Type B pancreatic cell (in vitro differentiated cells): ENCODE data around the gene PRSS27. TPM values are rescaled to one million over a fixed set of nuclear protein-coding genes. Genes with fewer than 3 reads are reported as not detected.
"Not testable (repeated sequence)": the region's sequence is repeated elsewhere in the genome, so short reads cannot be mapped to it uniquely, and the experiment has no call there.

Experiments
- DNase-seq: peaks from one replicate; pipeline ENCODE4 v3.0.0; 2021; ENCODE audit warnings: mixed read lengths; ENCODE audit not compliant: unreplicated experiment; ENCODE audit errors: extremely low spot score
- H3K27ac Mint-ChIP-seq: 2 replicates; pipeline ENCODE4 v1.8.0; 2021; ENCODE audit warnings: mild to moderate bottlenecking, mixed read lengths
- H3K27me3 Mint-ChIP-seq: 2 replicates; pipeline ENCODE4 v1.8.0; 2021; ENCODE audit warnings: mixed read lengths
- H3K36me3 Mint-ChIP-seq: 2 replicates; pipeline ENCODE4 v1.8.0; 2021; ENCODE audit warnings: mixed read lengths
- H3K4me1 Mint-ChIP-seq: one replicate; pipeline ENCODE4 v1.8.0; 2021; ENCODE audit warnings: mixed read lengths; ENCODE audit not compliant: unreplicated experiment
- H3K4me3 Mint-ChIP-seq: 2 replicates; pipeline ENCODE4 v1.8.0; 2021; ENCODE audit warnings: mild to moderate bottlenecking, mixed read lengths
- H3K9me3 Mint-ChIP-seq: 2 replicates; pipeline ENCODE4 v1.8.0; 2021; ENCODE audit warnings: mixed read lengths
- total RNA-seq: library from RNA; stranded (reverse); gene quantifications from 2 replicates; pipeline ENCODE4 v1.2.1, GENCODE V29; 2021; ENCODE audit warnings: low replicate concordance
- TF ChIP-seq, protein P1 (sequence below): fragments of 200-600 bp; sonication (generic); conservative IDR thresholded peaks from 2 replicates; pipeline ENCODE4 v1.5.0; 2021; ENCODE audit warnings: antibody characterized with exemption, mild to moderate bottlenecking

Gene PRSS27
- total RNA-seq, 1 donor from 2014 or later = 19.0 TPM

GRCh38 chr16:2670017-2670416, 50.0 kb downstream of the PRSS27 start:
- Mint-ChIP-seq H3K4me3 (peak overlapping the region; percentile 41), H3K4me1 (peaks cover 21% of the 10 kb centered on the region), H3K27ac (peak overlapping the region; percentile 70)
- H3K9me3 Mint-ChIP-seq, DNase-seq, H3K27me3 Mint-ChIP-seq, H3K36me3 Mint-ChIP-seq: not testable (repeated sequence)
- TF ChIP-seq, protein P1, sequence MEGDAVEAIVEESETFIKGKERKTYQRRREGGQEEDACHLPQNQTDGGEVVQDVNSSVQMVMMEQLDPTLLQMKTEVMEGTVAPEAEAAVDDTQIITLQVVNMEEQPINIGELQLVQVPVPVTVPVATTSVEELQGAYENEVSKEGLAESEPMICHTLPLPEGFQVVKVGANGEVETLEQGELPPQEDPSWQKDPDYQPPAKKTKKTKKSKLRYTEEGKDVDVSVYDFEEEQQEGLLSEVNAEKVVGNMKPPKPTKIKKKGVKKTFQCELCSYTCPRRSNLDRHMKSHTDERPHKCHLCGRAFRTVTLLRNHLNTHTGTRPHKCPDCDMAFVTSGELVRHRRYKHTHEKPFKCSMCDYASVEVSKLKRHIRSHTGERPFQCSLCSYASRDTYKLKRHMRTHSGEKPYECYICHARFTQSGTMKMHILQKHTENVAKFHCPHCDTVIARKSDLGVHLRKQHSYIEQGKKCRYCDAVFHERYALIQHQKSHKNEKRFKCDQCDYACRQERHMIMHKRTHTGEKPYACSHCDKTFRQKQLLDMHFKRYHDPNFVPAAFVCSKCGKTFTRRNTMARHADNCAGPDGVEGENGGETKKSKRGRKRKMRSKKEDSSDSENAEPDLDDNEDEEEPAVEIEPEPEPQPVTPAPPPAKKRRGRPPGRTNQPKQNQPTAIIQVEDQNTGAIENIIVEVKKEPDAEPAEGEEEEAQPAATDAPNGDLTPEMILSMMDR = peak; percentile 78

DNA sequence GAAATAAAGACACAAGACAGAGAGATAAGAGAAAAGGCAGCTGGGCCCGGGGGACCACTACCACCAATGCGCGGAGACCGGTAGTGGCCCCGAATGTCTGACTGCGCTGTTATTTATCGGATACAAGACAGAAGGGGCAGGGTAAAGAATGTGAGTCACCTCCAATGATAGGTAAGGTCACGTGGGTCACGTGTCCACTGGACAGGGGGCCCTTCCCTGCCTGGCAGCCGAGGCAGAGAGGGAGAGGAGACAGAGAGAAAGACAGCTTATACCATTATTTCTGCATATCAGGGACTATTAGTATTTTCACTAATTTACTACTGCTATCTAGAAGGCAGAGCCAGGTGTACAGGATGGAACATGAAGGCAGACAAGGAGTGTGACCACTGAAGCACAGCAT, 50.4 kb downstream of the PRSS27 start:
- not testable (repeated sequence) for DNase-seq, H3K27me3 Mint-ChIP-seq, H3K36me3 Mint-ChIP-seq, H3K9me3 Mint-ChIP-seq, H3K4me3 Mint-ChIP-seq
- H3K4me1 Mint-ChIP-seq = peaks cover 26% of the 10 kb centered on the region
- H3K27ac Mint-ChIP-seq = peak overlapping the region; percentile 21

DNA sequence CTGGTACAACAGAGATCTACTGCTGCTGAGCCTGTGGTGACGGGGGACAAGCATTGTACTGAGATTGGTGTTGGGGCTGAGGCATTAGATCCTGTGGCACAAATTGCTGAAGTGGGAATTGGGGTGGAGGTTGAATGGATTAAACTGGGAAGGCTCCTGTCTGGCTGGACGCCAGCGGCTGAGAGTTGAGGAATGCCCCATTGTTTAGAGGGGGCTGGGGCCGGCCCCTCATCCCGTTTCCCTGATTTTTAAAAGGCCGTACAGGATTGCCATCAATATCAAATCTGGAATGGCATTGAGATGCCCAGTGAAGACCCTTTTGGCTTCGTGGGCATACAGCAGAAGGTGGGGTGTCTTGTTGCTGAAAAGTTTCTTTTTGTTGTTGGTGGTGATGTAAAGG, 53.4 kb downstream of the PRSS27 start:
- H3K9me3 Mint-ChIP-seq, H3K36me3 Mint-ChIP-seq, DNase-seq, H3K4me3 Mint-ChIP-seq, H3K27me3 Mint-ChIP-seq, H3K27ac Mint-ChIP-seq: not testable (repeated sequence)
- peaks cover 41% of the 10 kb centered on the region for H3K4me1 Mint-ChIP-seq

DNA sequence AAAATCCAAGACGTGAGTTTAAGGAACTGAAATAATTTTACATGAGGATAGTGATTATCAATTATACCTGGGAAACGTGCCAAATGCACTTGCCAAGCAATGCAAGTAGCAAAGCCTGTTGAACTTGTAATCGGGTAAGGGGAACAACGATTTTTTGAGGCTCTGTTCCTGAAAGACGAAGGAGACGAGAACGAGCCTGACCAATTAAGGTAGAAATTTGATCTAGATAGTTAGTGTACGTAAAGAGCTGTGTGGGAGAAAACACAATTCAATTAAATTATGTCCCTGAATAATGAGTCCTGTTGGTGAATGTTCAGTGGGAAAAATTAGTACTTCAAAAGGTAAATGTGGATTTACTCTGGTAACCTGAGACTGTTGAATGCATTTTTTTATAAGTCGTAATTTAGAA, 55.4 kb downstream of the PRSS27 start:
- TF ChIP-seq, protein P1 = no peak
- peaks cover 35% of the 10 kb centered on the region for H3K4me1 Mint-ChIP-seq
- no peaks in the 10 kb centered on the region for H3K9me3 Mint-ChIP-seq
- peak overlapping the region; percentile 55 for H3K4me3 Mint-ChIP-seq
- no peaks in the 10 kb centered on the region for H3K27me3 Mint-ChIP-seq
- no peak for DNase-seq
- peak overlapping the region; percentile 85 for H3K27ac Mint-ChIP-seq
- H3K36me3 Mint-ChIP-seq = peaks cover 10% of the 10 kb centered on the region

DNA sequence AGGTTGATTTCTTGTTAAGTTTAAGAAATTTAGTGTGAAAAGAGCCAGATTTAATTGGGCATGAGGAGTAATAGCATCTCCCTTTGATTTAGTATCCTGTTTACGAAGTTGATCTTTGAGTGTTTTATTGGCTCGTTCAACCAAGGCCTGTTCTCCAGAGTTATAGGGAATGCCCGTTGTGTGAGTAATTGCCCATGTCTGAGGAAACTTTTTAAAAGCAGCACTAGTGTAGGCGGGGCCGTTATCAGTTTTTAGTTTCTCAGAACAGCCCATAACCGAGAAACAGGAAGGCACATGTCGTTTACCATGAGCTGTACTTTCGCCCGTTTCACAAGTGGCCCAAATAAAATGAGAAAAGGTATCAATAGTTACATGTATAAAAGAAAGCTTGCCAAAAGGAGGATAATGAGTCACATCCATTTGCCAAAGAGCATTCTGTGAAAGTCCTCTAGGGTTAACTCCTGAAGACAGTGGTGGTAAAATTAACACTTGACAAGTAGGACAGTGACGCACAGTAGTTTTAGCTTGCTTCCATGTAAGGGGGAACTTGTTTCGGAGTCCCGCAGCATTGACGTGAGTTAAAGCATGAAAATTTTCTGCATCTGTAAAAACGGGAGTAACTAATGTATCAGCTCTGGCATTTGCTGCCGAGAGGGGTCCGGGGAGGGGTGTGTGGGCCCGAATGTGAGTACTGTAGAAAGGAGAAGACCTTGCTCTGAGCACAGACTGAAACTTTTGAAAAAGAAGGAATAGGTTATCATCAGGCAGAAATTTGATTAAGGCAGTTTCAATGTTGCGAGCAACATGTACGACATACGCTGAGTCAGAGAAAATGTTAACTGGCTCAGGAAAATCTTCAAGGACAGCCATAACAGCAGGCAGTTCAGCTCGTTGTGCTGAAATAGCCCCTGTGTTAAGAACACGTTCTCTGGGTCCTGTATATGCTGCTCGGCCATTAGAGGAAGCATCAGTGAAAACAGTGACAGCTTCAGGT, 56.2 kb downstream of the PRSS27 start:
- no peaks in the 10 kb centered on the region for H3K27me3 Mint-ChIP-seq
- H3K4me3 Mint-ChIP-seq = peak overlapping the region; percentile 55
- H3K27ac Mint-ChIP-seq = peak overlapping the region; percentile 85
- DNase-seq = no peak
- no peaks in the 10 kb centered on the region for H3K9me3 Mint-ChIP-seq
- H3K36me3 Mint-ChIP-seq = peaks cover 9% of the 10 kb centered on the region
- TF ChIP-seq, protein P1 = no peak
- H3K4me1 Mint-ChIP-seq = peaks cover 32% of the 10 kb centered on the region

Other genes starting within 250 kb of the PRSS27 start
- 1.2 and 4.5 TPM in 2 replicates for gene NTN3, start 248.9 kb downstream of the PRSS27 start, total RNA-seq
- 15.6 and 22.1 TPM in 2 replicates for gene TBC1D24, start 245.1 kb downstream of the PRSS27 start, total RNA-seq
- gene ATP6V0C, start 206.3 kb downstream of the PRSS27 start, total RNA-seq = 155 and 223 TPM in 2 replicates
- gene AMDHD2, start 199.9 kb downstream of the PRSS27 start, total RNA-seq = 46.1 and 61.8 TPM in 2 replicates
- gene CEMP1, start 188.8 kb downstream of the PRSS27 start, total RNA-seq = 0.22 and 0.74 TPM in 2 replicates
- 40.8 and 57.1 TPM in 2 replicates for gene PDPK1, start 182.2 kb downstream of the PRSS27 start, total RNA-seq
- 25.1 and 30.5 TPM in 2 replicates for gene KCTD5, start 37.7 kb downstream of the PRSS27 start, total RNA-seq
- 620 and 749 TPM in 2 replicates for gene SRRM2, start 32.4 kb upstream of the PRSS27 start, total RNA-seq
- 237 and 243 TPM in 2 replicates for gene ELOB, start 57.1 kb upstream of the PRSS27 start, total RNA-seq
- 0.39 and 2.4 TPM in 2 replicates for gene PRSS33, start 67.3 kb upstream of the PRSS27 start, total RNA-seq
- not detected in 2 replicates for gene PRSS41, start 78.2 kb upstream of the PRSS27 start, total RNA-seq
- not detected in 2 replicates for gene PRSS21, start 97.0 kb upstream of the PRSS27 start, total RNA-seq
- 1.5 and 1.7 TPM in 2 replicates for gene ZG16B, start 110.1 kb upstream of the PRSS27 start, total RNA-seq
- 42.5 and 56.8 TPM in 2 replicates for gene PRSS22, start 137.9 kb upstream of the PRSS27 start, total RNA-seq
- gene FLYWCH2, start 163.0 kb upstream of the PRSS27 start, total RNA-seq = 43.1 and 45.9 TPM in 2 replicates
- gene FLYWCH1, start 191.7 kb upstream of the PRSS27 start, total RNA-seq = 17.8 and 28.6 TPM in 2 replicates
- gene KREMEN2, start 244.1 kb upstream of the PRSS27 start, total RNA-seq = 4.5 and 7.7 TPM in 2 replicates
- 18.1 and 23.8 TPM in 2 replicates for gene PAQR4, start 249.1 kb upstream of the PRSS27 start, total RNA-seq